ENCODE measurements around the gene ZBTB46.

ZBTB46 gene

GRCh38 chr20:63863021-63863797, 32.1 kb upstream of the ZBTB46 start:
- H3K9me3 ChIP-seq (ENCODE audit: insufficient read depth, low read length, severe bottlenecking), result no peaks in the 10 kb centered on the region
- H3K27ac ChIP-seq (ENCODE audit: low read length), result peak overlapping the region; percentile 72; the same call in 1 of the 2 replicates
- H3K4me1 ChIP-seq (ENCODE audit: insufficient read depth, low read length), result peaks cover 49% of the 10 kb centered on the region
- H4K20me1 ChIP-seq (ENCODE audit: insufficient read depth, low read length), result peaks cover 17% of the 10 kb centered on the region
- H2AFZ ChIP-seq (ENCODE audit: low read depth, low read length), result no peak overlapping the region
- peak overlapping the region; percentile 99 for H3K4me2 ChIP-seq (ENCODE audit: insufficient read depth, low read length)
- no peaks in the 10 kb centered on the region for H3K27me3 ChIP-seq (ENCODE audit: insufficient read depth, low read length, poor library complexity)
- ATAC-seq (ENCODE audit: insufficient read depth, low read depth) (no peak), DNase-seq (no peak)
- peak overlapping the region in 1 of 2 experiments; percentile 97; a peak in 2 of 4 replicates for H3K4me3 ChIP-seq (ENCODE audit: low read depth in 1 of 2, low read length in 2 of 2)
- TF ChIP-seq, protein P1, sequence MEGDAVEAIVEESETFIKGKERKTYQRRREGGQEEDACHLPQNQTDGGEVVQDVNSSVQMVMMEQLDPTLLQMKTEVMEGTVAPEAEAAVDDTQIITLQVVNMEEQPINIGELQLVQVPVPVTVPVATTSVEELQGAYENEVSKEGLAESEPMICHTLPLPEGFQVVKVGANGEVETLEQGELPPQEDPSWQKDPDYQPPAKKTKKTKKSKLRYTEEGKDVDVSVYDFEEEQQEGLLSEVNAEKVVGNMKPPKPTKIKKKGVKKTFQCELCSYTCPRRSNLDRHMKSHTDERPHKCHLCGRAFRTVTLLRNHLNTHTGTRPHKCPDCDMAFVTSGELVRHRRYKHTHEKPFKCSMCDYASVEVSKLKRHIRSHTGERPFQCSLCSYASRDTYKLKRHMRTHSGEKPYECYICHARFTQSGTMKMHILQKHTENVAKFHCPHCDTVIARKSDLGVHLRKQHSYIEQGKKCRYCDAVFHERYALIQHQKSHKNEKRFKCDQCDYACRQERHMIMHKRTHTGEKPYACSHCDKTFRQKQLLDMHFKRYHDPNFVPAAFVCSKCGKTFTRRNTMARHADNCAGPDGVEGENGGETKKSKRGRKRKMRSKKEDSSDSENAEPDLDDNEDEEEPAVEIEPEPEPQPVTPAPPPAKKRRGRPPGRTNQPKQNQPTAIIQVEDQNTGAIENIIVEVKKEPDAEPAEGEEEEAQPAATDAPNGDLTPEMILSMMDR (IDR thresholded peaks at IDR 0.05; ENCODE audit: borderline replicate concordance, extremely low read depth, low read length, poor library complexity, severe bottlenecking), result no peak
- no peak for TF ChIP-seq EZH2 (IDR thresholded peaks at IDR 0.05; ENCODE audit: borderline replicate concordance, low read depth, low read length, severe bottlenecking)
- peak overlapping the region; percentile 91 for H3K9ac ChIP-seq (ENCODE audit: low read depth, low read length)
- H3K79me2 ChIP-seq (ENCODE audit: insufficient read depth, low read length), result peaks cover 46% of the 10 kb centered on the region
- peaks cover 29% of the 10 kb centered on the region for H3K36me3 ChIP-seq (ENCODE audit: insufficient read depth, low read length)

- Histone ChIP-seq H3K9ac (ENCODE audit: low read depth, low read length) (no peak overlapping the region), H3K4me3 (ENCODE audit: low read depth in 1 of 2, low read length in 2 of 2) (no peak overlapping the region), H3K27ac (ENCODE audit: low read length) (no peak overlapping the region), H3K9me3 (ENCODE audit: insufficient read depth, low read length, severe bottlenecking) (no peaks in the 10 kb centered on the region), H3K4me1 (ENCODE audit: insufficient read depth, low read length) (peaks cover 45% of the 10 kb centered on the region), H3K79me2 (ENCODE audit: insufficient read depth, low read length) (peaks cover 37% of the 10 kb centered on the region), H3K36me3 (ENCODE audit: insufficient read depth, low read length) (peaks cover 27% of the 10 kb centered on the region), H3K27me3 (ENCODE audit: insufficient read depth, low read length, poor library complexity) (no peaks in the 10 kb centered on the region), H3K4me2 (ENCODE audit: insufficient read depth, low read length) (no peak overlapping the region), H2AFZ (ENCODE audit: low read depth, low read length) (no peak overlapping the region), H4K20me1 (ENCODE audit: insufficient read depth, low read length) (peaks cover 18% of the 10 kb centered on the region)
- TF ChIP-seq, protein P1 (IDR thresholded peaks at IDR 0.05; ENCODE audit: borderline replicate concordance, extremely low read depth, low read length, poor library complexity, severe bottlenecking), result no peak
- no peak for TF ChIP-seq EZH2 (IDR thresholded peaks at IDR 0.05; ENCODE audit: borderline replicate concordance, low read depth, low read length, severe bottlenecking)
- DNase-seq, result no peak
- ATAC-seq (ENCODE audit: insufficient read depth, low read depth), result no peak
These were observed 31.2 kb upstream of the ZBTB46 start for GRCh38 chr20:63861981-63862901.

- no peak for ATAC-seq (ENCODE audit: insufficient read depth, low read depth)
- Histone ChIP-seq H3K27ac (ENCODE audit: low read length) (no peak within 1 kb of the TSS), H3K36me3 (ENCODE audit: insufficient read depth, low read length) (peaks cover 27% of the 10 kb centered on the region), H3K27me3 (ENCODE audit: insufficient read depth, low read length, poor library complexity) (no peaks in the 10 kb centered on the region), H3K9me3 (ENCODE audit: insufficient read depth, low read length, severe bottlenecking) (no peaks in the 10 kb centered on the region), H4K20me1 (ENCODE audit: insufficient read depth, low read length) (peaks cover 18% of the 10 kb centered on the region), H3K4me1 (ENCODE audit: insufficient read depth, low read length) (peaks cover 37% of the 10 kb centered on the region), H3K79me2 (ENCODE audit: insufficient read depth, low read length) (peaks cover 30% of the 10 kb centered on the region), H3K4me2 (ENCODE audit: insufficient read depth, low read length) (no peak within 1 kb of the TSS), H3K9ac (ENCODE audit: low read depth, low read length) (no peak within 1 kb of the TSS), H2AFZ (ENCODE audit: low read depth, low read length) (no peak within 1 kb of the TSS), H3K4me3 (ENCODE audit: low read depth in 1 of 2, low read length in 2 of 2) (no peak within 1 kb of the TSS)
- no peak for DNase-seq
- TF ChIP-seq EZH2 (IDR thresholded peaks at IDR 0.05; ENCODE audit: borderline replicate concordance, low read depth, low read length, severe bottlenecking), result no peak
- TF ChIP-seq, protein P1 (IDR thresholded peaks at IDR 0.05; ENCODE audit: borderline replicate concordance, extremely low read depth, low read length, poor library complexity, severe bottlenecking), result no peak
These were observed 30.4 kb upstream of the ZBTB46 start, which contains the start of gene ABHD16B for GRCh38 chr20:63861365-63861934. TSS of gene ABHD16B (plus strand) at chr20:63861498. CDS start at chr20:63861541, 43 bp downstream.

All from DND-41 (cell line).